COLO668 (cell line): ENCODE measurements around the gene PLOD2.

Source experiments
- DNase-seq: peaks from one replicate; lab custom pipeline; 2025; ENCODE audit not compliant: unreplicated experiment; lab: John Stamatoyannopoulos, UW

Gene PLOD2

DNA sequence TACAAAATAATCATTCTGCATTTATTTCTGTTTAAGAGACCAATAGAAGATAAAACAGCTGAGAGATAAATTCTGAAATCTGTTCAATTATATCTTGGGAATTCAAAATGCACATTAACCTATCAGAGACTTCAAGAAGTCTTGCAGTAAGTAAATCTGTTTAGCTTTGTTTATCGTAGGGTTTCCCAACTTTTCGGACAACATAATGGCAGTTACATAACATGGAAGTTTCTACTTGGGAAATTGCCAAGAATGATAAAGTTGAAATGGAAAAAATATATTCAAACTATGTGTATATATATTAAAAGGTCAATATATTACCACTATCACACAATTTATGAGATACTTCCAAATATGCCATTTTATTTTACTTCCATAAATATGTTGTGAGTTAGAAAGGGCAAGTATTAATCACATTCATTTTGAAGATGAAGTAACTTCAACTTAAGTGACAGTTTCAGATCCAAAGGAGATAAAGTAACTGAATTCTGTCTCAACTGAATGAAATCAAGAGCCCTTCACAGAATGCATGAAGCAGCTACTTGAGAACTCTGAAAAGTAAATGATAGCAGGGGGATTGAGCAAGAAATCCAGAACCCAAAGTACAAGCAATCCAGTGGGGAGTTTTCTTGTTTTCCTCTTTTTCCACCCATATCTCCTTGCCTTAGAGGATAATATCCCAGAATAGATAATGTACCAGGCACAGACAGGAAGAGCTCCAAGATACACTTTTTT lies 108.8 kb downstream of the PLOD2 start:
- no peak for DNase-seq

DNA sequence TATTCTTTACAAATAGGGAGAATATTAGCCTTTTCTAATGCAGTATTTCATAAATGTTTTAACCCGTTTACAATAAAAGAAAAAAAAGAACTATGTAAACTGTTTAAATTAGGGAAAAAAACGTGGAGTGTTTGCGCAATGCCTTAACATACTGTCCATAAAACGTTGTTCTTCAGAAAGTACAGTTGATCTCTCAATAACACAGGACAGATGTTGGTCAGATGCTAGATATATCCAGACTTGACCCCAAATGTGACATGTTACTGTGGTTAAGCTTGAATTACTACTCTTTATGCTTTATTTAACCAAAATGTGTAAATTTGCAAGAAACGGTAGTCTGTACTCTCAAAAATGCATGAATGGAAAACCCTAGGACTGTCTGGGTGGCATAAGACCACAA lies 110.3 kb downstream of the PLOD2 start:
- no peak for DNase-seq

DNA sequence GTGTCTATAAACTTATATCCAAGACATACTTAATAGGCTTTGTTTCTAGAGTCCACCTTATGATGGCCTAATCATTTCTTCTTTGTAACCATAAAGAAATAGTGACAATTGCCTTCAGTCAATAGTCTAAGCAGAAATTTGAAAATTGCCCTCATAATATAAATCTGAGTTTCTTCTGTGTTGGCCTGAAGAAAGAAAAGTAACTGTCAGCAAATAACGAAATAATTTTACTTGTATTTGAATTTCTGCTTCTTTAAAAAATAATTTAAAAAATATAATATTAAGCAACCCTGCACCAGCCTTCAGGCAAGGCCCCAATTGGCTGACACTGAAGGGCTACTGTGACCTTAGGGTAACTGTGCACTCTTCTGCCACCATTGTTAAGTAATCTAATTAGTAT lies 113.5 kb downstream of the PLOD2 start:
- DNase-seq = no peak

DNA sequence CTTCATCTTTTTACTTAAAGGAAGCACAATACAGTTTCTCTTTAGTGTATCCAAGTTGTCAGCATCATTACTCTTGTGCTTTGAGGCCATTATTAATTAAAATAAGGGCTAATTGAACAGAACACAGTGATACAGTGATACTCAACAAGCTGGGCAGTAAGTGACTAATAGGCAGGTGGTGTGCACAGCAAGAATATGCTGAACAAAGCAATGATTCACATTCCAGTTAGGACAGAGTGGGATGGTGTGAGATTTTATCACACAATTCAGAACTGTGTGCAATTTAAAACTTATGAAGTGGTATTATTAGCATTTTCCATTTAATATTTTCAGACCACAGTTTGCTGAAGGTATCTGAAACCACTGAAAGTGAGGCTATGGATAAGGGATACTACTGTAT lies 116.9 kb downstream of the PLOD2 start:
- DNase-seq = no peak

DNA sequence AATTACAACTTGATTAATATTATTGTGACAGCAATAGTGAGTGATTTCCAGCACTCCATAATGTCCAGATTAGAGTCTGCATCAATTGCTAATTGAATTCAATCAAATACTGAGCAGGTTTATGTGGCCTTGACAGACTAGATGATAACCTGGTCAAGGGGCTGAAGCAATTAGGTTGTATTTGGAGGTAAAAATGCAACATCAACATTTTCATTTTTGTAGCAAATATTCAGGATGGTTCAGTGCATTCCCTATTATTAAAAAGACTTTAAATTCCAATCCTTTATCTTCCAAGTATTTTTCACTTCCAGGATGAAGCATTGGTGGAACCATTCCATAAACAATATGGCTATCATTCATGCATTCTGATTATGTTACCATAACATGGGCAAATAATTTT lies 120.4 kb downstream of the PLOD2 start:
- DNase-seq = no peak

DNA sequence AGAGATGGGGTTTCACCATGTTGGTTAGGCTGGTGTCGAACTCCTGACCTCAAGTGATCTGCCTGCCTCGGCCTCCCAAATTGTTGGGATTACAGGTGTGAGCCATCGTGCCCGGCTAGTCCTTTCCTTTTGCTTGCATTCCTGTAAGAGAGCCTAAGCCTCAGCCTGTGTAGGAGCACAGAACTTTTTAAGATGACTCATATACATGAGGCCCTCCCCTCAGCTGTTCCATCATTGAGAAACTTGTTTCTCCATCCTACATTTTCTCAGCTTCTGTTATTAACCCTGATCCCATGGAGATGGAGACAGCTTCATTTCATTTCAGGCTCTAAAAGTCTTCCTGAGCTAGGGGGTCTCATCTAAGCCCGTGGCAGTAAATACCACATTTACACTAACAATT lies 123.3 kb downstream of the PLOD2 start:
- DNase-seq = no peak

DNA sequence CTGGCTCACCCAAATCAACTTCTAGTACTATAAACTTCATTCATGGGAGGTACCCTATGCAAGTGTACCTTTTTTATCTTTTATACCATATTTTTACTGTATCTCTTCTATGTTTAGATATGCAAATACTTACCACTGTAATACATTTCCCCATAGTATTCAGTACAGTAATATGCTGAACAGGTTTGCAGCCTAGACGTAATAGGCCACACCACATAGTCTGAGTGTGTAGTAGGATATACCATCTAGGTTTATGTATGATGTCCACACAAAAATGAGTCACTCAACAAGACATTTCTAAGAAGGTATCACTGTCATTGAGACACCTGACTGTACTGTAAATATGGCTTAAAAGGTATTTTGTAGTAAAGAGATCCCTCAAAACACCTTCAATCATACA lies 124.7 kb downstream of the PLOD2 start:
- no peak for DNase-seq

DNA sequence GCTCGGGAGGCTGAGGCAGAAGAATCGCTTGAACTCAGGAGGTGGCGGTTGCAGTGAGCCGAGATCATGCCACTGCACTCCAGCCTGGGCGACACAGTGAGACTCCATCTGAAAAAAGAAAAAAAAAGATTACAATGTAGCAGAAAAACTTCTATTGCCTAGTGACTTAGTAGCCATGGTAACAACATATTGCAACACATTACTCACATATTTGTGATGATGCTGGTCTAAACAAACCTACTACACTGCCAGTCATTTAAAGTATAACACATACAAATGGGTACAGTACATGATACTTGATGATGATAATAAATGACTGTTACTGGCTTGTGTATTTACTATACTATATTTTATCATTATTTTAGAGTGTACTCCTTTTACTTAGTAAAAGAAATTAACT lies 125.6 kb downstream of the PLOD2 start:
- DNase-seq = no peak

DNA sequence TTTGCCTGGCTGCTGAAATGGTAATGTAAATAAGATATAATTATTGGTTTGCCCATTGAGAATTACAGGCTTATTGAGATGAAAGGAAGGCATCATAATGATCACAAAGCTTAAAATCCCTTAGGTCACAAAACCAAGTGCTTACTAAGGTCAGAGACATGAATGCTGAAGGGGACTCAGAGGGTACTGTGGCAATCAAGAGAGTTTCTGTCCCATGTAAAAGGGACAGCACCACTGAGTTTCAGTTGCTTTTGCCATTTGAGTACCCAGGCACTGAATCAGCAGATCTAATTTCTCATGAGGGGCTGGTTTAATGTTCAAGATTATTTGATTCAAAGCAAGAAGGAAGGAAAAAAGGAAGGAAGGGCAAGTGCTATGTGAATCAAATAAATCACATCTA lies 127.0 kb downstream of the PLOD2 start:
- no peak for DNase-seq

DNA sequence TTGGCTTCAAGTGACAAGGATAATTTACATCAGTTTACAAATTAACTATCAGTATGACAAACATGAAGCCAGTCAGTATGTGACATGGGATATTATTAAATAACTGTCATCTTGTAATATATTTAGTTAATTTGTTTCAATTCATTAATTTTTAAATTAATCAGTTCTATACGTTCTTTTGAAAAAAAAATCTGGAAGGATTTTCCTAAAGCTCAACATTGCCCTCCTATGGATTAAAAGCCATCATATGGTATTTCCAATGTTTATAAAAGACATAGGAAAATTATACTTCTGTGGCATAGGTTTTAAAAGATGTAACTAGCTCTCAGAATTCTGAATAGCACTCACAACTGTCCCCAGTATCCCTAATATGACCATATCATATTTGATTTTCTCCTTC lies 134.4 kb downstream of the PLOD2 start:
- DNase-seq = no peak

DNA sequence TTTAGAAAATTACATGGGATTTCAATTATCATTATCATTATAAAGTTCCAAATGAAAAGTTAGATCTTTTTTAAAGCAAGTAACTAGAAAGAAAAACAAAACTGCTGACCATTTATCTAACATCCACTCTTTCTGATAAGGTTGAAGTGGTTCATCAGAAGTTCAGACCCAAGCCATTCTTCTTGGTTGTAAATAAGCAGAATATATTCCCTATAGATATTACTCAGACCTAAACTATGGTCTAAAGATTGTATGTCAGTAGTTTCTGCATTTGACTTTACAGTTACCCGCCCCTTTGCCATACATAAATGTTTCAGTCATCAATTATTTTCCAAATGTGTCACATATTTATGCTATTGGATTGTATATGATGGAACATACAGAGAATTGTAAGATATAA lies 136.7 kb downstream of the PLOD2 start:
- no peak for DNase-seq

DNA sequence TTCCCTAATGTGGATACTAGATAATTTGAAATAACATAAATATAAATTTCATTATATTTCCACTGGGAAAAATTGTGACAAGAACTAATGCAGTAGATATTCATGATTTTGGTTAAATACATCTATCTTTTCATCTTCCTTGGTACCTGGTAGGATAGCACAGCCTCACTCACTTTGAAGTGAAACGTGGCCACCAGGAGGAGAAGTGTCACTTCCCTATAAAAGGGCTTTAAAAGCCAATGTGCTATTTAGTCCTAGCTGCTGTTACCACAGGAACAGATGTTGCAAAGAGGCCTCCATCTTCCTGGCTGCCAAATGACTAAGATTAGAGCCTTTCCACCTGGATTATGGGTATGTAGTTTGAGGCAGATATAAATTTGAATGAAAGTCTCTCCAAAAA lies 140.0 kb downstream of the PLOD2 start:
- no peak for DNase-seq

DNA sequence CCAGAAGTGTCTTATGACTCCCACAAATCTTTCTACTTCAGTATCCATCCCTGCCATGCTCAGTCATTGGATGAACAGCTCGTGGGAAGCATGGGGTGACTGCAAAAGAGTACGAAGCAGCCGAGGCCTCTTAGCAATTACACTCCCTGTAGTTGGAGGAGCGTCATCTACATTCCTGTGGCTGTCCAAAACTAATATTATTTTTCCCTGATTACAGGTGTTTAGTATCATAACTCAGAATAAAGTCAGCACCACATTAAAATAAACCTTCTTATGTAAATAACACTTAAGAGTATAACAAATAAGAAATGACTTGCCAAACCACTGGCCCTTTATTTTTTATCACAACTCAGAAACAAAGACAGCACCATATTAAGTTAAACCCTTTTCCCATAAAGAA lies 141.5 kb downstream of the PLOD2 start:
- no peak for DNase-seq
